DND-41 (cell line): Measurements from ENCODE around the gene PSD.

Source experiments
- ATAC-seq: fragments of 200-7000 bp; cut with Tn5 transposase; 3 replicates; pipeline ENCODE4 v1.9.1; 2021; ENCODE audit warnings: low read depth; ENCODE audit not compliant: insufficient read depth
- DNase-seq: peaks from one replicate; pipeline ENCODE4 v3.0.0-alpha.2; 2020
- H2AFZ ChIP-seq: 2 replicates; pipeline ENCODE4 v1.6.0; 2012; ENCODE audit warnings: low read depth, low read length
- H3K27ac ChIP-seq: 2 replicates; pipeline ENCODE4 v1.5.1; 2012; ENCODE audit warnings: low read length, inconsistent platforms
- H3K27me3 ChIP-seq: fragments of 200-600 bp; sonication (generic); 2 replicates; pipeline ENCODE4 v1.6.0; 2012; ENCODE audit warnings: low read length, mild to moderate bottlenecking, inconsistent platforms; ENCODE audit not compliant: insufficient read depth, poor library complexity
- H3K36me3 ChIP-seq: 2 replicates; pipeline ENCODE4 v1.5.1; 2012; ENCODE audit warnings: low read length, inconsistent platforms; ENCODE audit not compliant: insufficient read depth
- H3K4me1 ChIP-seq: 2 replicates; pipeline ENCODE4 v1.5.1; 2012; ENCODE audit warnings: mild to moderate bottlenecking, low read length; ENCODE audit not compliant: insufficient read depth
- H3K4me2 ChIP-seq: 2 replicates; pipeline ENCODE4 v1.6.0; 2012; ENCODE audit warnings: mild to moderate bottlenecking, moderate library complexity, low read length, inconsistent platforms; ENCODE audit not compliant: insufficient read depth
- H3K4me3 ChIP-seq, 2 experiments: fragments of 200-600 bp in 1 of 2; shearing (Covaris generic) in 1 of 2; 2 replicates each; pipeline ENCODE4 v1.5.1; 2012 to 2016; ENCODE audit warnings: inconsistent platforms in 2 of 2, low read length in 2 of 2, mild to moderate bottlenecking in 2 of 2, low read depth in 1 of 2, moderate library complexity in 1 of 2
- H3K79me2 ChIP-seq: 2 replicates; pipeline ENCODE4 v1.6.0; 2012; ENCODE audit warnings: low read length, inconsistent platforms; ENCODE audit not compliant: insufficient read depth
- H3K9ac ChIP-seq: 2 replicates; pipeline ENCODE4 v1.6.0; 2012; ENCODE audit warnings: low read depth, mild to moderate bottlenecking, inconsistent platforms, low read length, moderate library complexity
- H3K9me3 ChIP-seq: 2 replicates; pipeline ENCODE4 v1.5.1; 2012; ENCODE audit warnings: low read length, moderate library complexity, mild to moderate bottlenecking, inconsistent platforms; ENCODE audit not compliant: insufficient read depth, severe bottlenecking
- H4K20me1 ChIP-seq: 2 replicates; pipeline ENCODE4 v1.6.0; 2012; ENCODE audit warnings: low read length; ENCODE audit not compliant: insufficient read depth
- CTCF ChIP-seq: IDR thresholded peaks from 2 replicates; pipeline ENCODE4 v1.5.1; 2012; ENCODE audit warnings: borderline replicate concordance, low read length, moderate library complexity, mild to moderate bottlenecking; ENCODE audit not compliant: poor library complexity, severe bottlenecking; ENCODE audit errors: extremely low read depth
- EZH2 ChIP-seq: IDR thresholded peaks from 3 replicates; pipeline ENCODE4 v1.6.1; 2012; ENCODE audit warnings: borderline replicate concordance, low read depth, mild to moderate bottlenecking, moderate library complexity, low read length, inconsistent platforms; ENCODE audit not compliant: severe bottlenecking

PSD gene

DNA sequence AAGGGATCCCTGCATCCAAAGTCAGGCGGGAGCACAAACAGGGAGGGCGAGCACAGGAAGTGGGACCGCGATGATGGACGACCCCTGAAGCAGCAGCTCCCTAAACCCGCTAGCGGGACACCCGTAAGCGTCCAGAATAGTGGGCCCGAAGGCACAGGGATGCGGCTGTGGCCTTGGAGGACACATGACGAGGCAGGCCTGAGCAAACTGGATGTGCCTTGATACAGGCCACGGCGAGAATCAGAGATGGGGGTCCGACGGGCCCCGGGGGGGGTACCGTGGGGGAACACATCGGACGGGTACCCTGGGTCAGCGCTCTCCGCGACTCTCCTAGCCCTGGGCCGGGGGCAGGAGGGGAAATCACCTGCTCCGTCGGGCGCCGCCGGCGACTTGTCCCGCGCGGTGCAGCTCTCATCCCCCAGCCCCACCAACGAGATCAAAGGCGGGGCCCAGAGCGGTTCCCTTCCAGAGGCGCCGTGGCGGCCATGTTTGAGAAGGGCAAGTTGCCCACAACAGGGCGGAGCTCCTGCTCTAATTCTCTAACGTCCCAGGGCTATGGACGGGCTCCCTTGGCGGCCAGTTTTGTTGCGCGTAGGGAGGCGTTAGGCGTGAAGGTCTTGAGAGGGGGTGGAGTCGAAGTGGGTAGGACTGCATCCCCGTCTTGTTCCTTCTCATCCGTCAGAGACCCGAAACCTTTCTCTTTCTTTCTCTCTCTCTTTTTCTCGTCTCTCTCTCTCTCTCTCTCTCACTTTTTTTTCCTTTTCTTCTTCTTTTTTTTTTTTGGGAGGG is 13.8 kb upstream of the PSD start, which contains the start of gene CUEDC2:
CUEDC2 (minus strand) TSS at position 413 of the 789 bp plus-strand sequence. CDS start 7,386 bp downstream, outside the sequence.
- H3K36me3 ChIP-seq = peaks cover 5% of the 10 kb centered on the region
- ATAC-seq (peak; percentile 85), DNase-seq (peak; percentile 98)
- H3K4me1 ChIP-seq = peaks cover 55% of the 10 kb centered on the region
- H4K20me1 ChIP-seq = no peaks in the 10 kb centered on the region; the same call in 1 of the 2 replicates
- no peaks in the 10 kb centered on the region for H3K27me3 ChIP-seq
- TF ChIP-seq EZH2 (no peak), CTCF (no peak)
- peak within 1 kb of the TSS; percentile 92 for H3K27ac ChIP-seq
- H3K9ac ChIP-seq = peak within 1 kb of the TSS; percentile 90
- peak within 1 kb of the TSS; percentile 61 to 96 for H3K4me3 ChIP-seq
- peak within 1 kb of the TSS; percentile 93 for H2AFZ ChIP-seq
- no peaks in the 10 kb centered on the region for H3K9me3 ChIP-seq
- H3K79me2 ChIP-seq = peaks cover 26% of the 10 kb centered on the region
- H3K4me2 ChIP-seq = peak within 1 kb of the TSS; percentile 97

- H4K20me1 ChIP-seq = no peaks in the 10 kb centered on the region; the same call in 1 of the 2 replicates
- DNase-seq (no peak), ATAC-seq (peak; percentile 3)
- H3K79me2 ChIP-seq = peaks cover 29% of the 10 kb centered on the region
- no peaks in the 10 kb centered on the region for H3K9me3 ChIP-seq
- H3K4me3 ChIP-seq = peak overlapping the region; percentile 61 to 96
- no peaks in the 10 kb centered on the region for H3K27me3 ChIP-seq
- peaks cover 52% of the 10 kb centered on the region for H3K4me1 ChIP-seq
- H3K9ac ChIP-seq = peak overlapping the region; percentile 90
- peak; percentile 4 for TF ChIP-seq CTCF
- TF ChIP-seq EZH2 = no peak
- H2AFZ ChIP-seq = peak overlapping the region; percentile 93
- peak overlapping the region; percentile 92 for H3K27ac ChIP-seq
- H3K36me3 ChIP-seq = peaks cover 7% of the 10 kb centered on the region
- H3K4me2 ChIP-seq = peak overlapping the region; percentile 97
Observed at GRCh38 chr10:102431452-102432124, 13.0 kb upstream of the PSD start.

GRCh38 chr10:102429468-102429867 is 10.9 kb upstream of the PSD start:
- H3K4me2 ChIP-seq = no peak overlapping the region
- peaks cover 30% of the 10 kb centered on the region for H3K4me1 ChIP-seq
- TF ChIP-seq EZH2 (no peak), CTCF (no peak)
- no peak overlapping the region for H2AFZ ChIP-seq
- no peaks in the 10 kb centered on the region for H3K27me3 ChIP-seq
- peaks cover 13% of the 10 kb centered on the region for H3K36me3 ChIP-seq
- no peaks in the 10 kb centered on the region for H3K9me3 ChIP-seq
- no peak overlapping the region for H3K9ac ChIP-seq
- H3K79me2 ChIP-seq = peaks cover 23% of the 10 kb centered on the region
- DNase-seq = no peak
- no peak overlapping the region for H3K27ac ChIP-seq
- no peak overlapping the region for H3K4me3 ChIP-seq
- H4K20me1 ChIP-seq = peaks cover 3% of the 10 kb centered on the region; the same call in 1 of the 2 replicates
- ATAC-seq = no peak
